Sigmoid colon (tissue), 4 donors: ENCODE data around the gene BBS4.

Source experiments
- POLR2AphosphoS5 ChIP-seq, 4 donors: sonication (generic); formaldehyde crosslinking; IDR thresholded peaks; one replicate each; pipeline ENCODE4 v1.6.1; 2017; ENCODE audit warnings: antibody characterized with exemption in 4 of 4
- TF ChIP-seq, protein P1 (sequence below), 4 experiments: fragments of 450-650 bp in 3 of 4; fragments of 200-600 bp in 1 of 4; IDR thresholded peaks; one replicate each; pipeline ENCODE4 v1.5.1; 2016 to 2019; ENCODE audit warnings: antibody characterized with exemption in 4 of 4, mild to moderate bottlenecking in 3 of 4, moderate library complexity in 2 of 4

DNA sequence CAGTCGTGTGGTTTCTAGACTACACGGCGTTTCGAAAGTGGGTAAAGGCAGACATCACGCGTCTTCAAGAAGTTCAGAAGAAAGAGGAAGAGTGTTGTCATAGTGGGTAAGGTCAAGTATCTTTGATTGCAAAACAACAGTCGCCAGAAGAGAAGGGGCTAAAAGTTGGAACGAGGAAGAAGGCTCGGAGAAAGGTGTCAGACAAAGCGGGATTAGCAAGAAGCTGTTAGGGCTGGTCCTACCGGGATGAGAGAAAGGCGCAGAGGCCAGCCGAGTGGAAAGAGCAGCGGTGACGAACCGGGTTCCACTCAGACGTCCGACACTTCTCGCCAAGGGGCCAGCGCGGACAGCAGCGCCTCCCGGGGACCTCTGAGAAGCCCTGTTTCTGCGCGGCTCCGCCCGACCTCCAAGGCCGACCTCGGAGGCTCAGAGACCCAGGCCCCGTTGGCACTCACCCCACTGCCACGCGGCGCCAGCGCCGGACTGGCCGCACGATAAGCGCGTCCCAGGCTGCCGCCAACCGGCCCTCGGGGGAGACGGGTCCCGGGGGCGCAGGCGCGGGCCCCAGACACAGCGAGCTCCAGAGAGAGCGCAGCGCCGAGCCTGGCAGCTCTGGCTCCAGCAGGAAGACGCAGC is 97.1 kb downstream of the BBS4 start:
- TF ChIP-seq POLR2AphosphoS5 (IDR thresholded peaks at IDR 0.05), result no peak
- TF ChIP-seq, protein P1, sequence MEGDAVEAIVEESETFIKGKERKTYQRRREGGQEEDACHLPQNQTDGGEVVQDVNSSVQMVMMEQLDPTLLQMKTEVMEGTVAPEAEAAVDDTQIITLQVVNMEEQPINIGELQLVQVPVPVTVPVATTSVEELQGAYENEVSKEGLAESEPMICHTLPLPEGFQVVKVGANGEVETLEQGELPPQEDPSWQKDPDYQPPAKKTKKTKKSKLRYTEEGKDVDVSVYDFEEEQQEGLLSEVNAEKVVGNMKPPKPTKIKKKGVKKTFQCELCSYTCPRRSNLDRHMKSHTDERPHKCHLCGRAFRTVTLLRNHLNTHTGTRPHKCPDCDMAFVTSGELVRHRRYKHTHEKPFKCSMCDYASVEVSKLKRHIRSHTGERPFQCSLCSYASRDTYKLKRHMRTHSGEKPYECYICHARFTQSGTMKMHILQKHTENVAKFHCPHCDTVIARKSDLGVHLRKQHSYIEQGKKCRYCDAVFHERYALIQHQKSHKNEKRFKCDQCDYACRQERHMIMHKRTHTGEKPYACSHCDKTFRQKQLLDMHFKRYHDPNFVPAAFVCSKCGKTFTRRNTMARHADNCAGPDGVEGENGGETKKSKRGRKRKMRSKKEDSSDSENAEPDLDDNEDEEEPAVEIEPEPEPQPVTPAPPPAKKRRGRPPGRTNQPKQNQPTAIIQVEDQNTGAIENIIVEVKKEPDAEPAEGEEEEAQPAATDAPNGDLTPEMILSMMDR (IDR thresholded peaks at IDR 0.05), result no peak
